ENCODE results near the gene ARMC7. TPM values are rescaled to one million over a fixed set of nuclear protein-coding genes. Genes with fewer than 3 reads are reported as not detected.
"Not testable (repeated sequence)": the region's sequence is repeated elsewhere in the genome, so short reads cannot be mapped to it uniquely, and the experiment has no call there.

ARMC7 gene
- total RNA-seq, 4 donors from 2014 or later = 0.29 to 9.2 (median 2.0) TPM

DNA sequence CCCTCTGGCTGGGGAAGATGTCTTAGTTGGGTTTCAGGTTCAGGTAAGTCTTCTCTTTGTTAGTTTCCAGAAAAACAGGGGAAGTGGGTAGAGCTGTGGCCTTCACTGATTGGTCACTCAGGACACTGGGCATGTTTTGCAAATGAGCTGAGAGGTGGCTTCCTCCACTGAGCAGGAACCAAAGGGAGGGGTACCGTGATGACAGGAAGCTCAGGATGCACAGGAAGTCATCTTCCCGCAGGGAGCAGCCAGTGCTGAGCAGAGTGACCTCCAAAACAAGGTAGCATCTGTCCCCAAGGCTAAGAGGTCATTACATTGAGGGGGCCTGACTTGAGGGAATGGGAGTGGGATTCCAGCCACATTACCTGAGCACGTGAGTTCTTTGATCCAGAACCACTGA is 16.2 kb downstream of the ARMC7 start:
- intact Hi-C loops (cut with DNase I; ENCODE audit: low total_unique reads) = no loop called here
- Histone ChIP-seq H3K27ac (no peak overlapping the region), H3K36me3 (no peaks in the 10 kb centered on the region), H3K9me3 (no peaks in the 10 kb centered on the region), H3K4me1 (peaks cover 0 to 5% of the 10 kb centered on the region in 2 donors), H3K4me3 (no peak overlapping the region), H3K27me3 (no peaks in the 10 kb centered on the region)
- DNase-seq = no peak
- TF ChIP-seq POLR2A (IDR thresholded peaks at IDR 0.05) (no peak), CTCF (IDR thresholded peaks at IDR 0.05) (no peak)

- Histone ChIP-seq H3K27me3 (no peaks in the 10 kb centered on the region), H3K27ac (no peak overlapping the region), H3K4me3 (no peak overlapping the region), H3K4me1 (peaks cover 0 to 8% of the 10 kb centered on the region in 2 donors), H3K36me3 (no peaks in the 10 kb centered on the region), H3K9me3 (no peaks in the 10 kb centered on the region)
- intact Hi-C loops (cut with DNase I; ENCODE audit: low total_unique reads) = no loop called here
- DNase-seq = no peak
- TF ChIP-seq POLR2A (IDR thresholded peaks at IDR 0.05) (no peak), CTCF (IDR thresholded peaks at IDR 0.05) (no peak)
These were observed 17.2 kb downstream of the ARMC7 start for GRCh38 chr17:75126954-75127353.

GRCh38 chr17:75127936-75128335 is 18.2 kb downstream of the ARMC7 start:
- H3K9me3 ChIP-seq; DNase-seq; H3K36me3 ChIP-seq; H3K4me3 ChIP-seq; intact Hi-C loops (cut with DNase I; ENCODE audit: low total_unique reads); H3K4me1 ChIP-seq; H3K27me3 ChIP-seq; H3K27ac ChIP-seq: not testable (repeated sequence)

GRCh38 chr17:75128694-75129505 is 19.1 kb downstream of the ARMC7 start:
- no peak overlapping the region for H3K27ac ChIP-seq
- DNase-seq = no peak
- intact Hi-C loops (cut with DNase I; ENCODE audit: low total_unique reads) = no loop called here
- TF ChIP-seq POLR2A (IDR thresholded peaks at IDR 0.05) (no peak), CTCF (IDR thresholded peaks at IDR 0.05) (no peak)
- H3K9me3 ChIP-seq = no peaks in the 10 kb centered on the region
- H3K36me3 ChIP-seq = no peaks in the 10 kb centered on the region
- no peak overlapping the region for H3K4me3 ChIP-seq
- H3K4me1 ChIP-seq = peaks cover 0 to 8% of the 10 kb centered on the region in 2 donors
- H3K27me3 ChIP-seq = no peaks in the 10 kb centered on the region

DNA sequence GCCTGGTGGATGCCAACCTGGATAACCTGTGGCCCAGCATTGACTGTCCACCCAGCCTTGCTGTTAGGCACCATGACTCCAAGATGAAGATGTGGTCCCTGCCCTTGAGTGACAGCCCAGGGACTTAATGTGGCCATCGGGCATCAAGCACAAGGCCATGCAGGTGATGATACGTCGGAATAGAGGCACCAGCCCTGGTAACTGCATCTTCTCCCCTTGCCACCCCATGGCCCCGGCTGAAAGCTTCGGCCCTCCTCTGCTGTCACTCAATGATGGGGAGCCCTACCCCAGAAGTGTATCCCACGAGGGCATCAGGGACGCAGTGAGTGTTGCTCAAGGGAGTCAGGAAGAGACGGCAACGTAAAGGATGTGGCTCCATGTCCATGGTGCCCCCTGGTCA is 19.8 kb downstream of the ARMC7 start:
- no peak overlapping the region for H3K4me3 ChIP-seq
- peaks cover 0 to 8% of the 10 kb centered on the region in 2 donors for H3K4me1 ChIP-seq
- no peaks in the 10 kb centered on the region for H3K36me3 ChIP-seq
- no peak overlapping the region for H3K27ac ChIP-seq
- no peak for DNase-seq
- no peak for TF ChIP-seq CTCF (IDR thresholded peaks at IDR 0.05)
- TF ChIP-seq POLR2A (IDR thresholded peaks at IDR 0.05) = no peak
- H3K9me3 ChIP-seq = no peaks in the 10 kb centered on the region
- H3K27me3 ChIP-seq = no peaks in the 10 kb centered on the region
- intact Hi-C loops (cut with DNase I; ENCODE audit: low total_unique reads) = no loop called here

All from uterus (tissue), 4 donors.